OCI-LY1 (cell line): ENCODE measurements around the gene ACAN.

Source experiments
- H2AFZ ChIP-seq: fragments of 200-600 bp; sonication (generic), shearing (Covaris generic); 2 replicates; pipeline ENCODE4 v1.6.0; 2014; ENCODE audit warnings: antibody characterized with exemption, mild to moderate bottlenecking, low read length
- H3F3A ChIP-seq: fragments of 200-600 bp; sonication (generic), shearing (Covaris generic); 2 replicates; pipeline ENCODE4 v1.6.0; 2014; ENCODE audit warnings: mild to moderate bottlenecking, antibody characterized with exemption, low read length, moderate library complexity; ENCODE audit not compliant: insufficient read depth
- H3K27ac ChIP-seq: fragments of 200-600 bp; sonication (generic); 2 replicates; pipeline ENCODE4 v1.5.1; 2014; ENCODE audit warnings: low read length, mixed run types, mild to moderate bottlenecking, low read depth; ENCODE audit not compliant: poor library complexity, severe bottlenecking
- H3K27me3 ChIP-seq: fragments of 200-600 bp; sonication (generic); 2 replicates; pipeline ENCODE4 v1.6.0; 2014; ENCODE audit warnings: antibody characterized with exemption, mild to moderate bottlenecking, low read length, moderate library complexity; ENCODE audit not compliant: insufficient read depth
- H3K36me3 ChIP-seq: fragments of 200-600 bp; sonication (generic); 2 replicates; pipeline ENCODE4 v1.6.1; 2014; ENCODE audit warnings: mild to moderate bottlenecking, antibody characterized with exemption, low read length, moderate library complexity, mixed read lengths; ENCODE audit not compliant: insufficient read depth
- H3K4me1 ChIP-seq: fragments of 200-600 bp; sonication (generic); 2 replicates; pipeline ENCODE4 v1.5.1; 2014; ENCODE audit warnings: mild to moderate bottlenecking, low read length, moderate library complexity; ENCODE audit not compliant: insufficient read depth, severe bottlenecking
- H3K4me2 ChIP-seq: fragments of 200-600 bp; sonication (generic), shearing (Covaris generic); 2 replicates; pipeline ENCODE4 v1.6.1; 2014; ENCODE audit warnings: low read length
- H3K4me3 ChIP-seq: fragments of 200-600 bp; sonication (generic); 2 replicates; pipeline ENCODE4 v1.5.1; 2014; ENCODE audit warnings: low read length, low read depth, mild to moderate bottlenecking, mixed read lengths; ENCODE audit not compliant: poor library complexity, severe bottlenecking
- H3K79me2 ChIP-seq: fragments of 200-600 bp; shearing (Covaris generic); 2 replicates; pipeline ENCODE4 v1.6.1; 2016; ENCODE audit warnings: mixed run types, low read length, mixed read lengths; ENCODE audit not compliant: insufficient read depth
- H3K9ac ChIP-seq: fragments of 200-600 bp; sonication (generic), shearing (Covaris generic); 2 replicates; pipeline ENCODE4 v1.6.1; 2014; ENCODE audit warnings: mild to moderate bottlenecking, low read length, mixed read lengths
- H3K9me2 ChIP-seq: fragments of 200-600 bp; sonication (generic), shearing (Covaris generic); 2 replicates; pipeline ENCODE4 v1.6.1; 2014; ENCODE audit warnings: low read depth, mild to moderate bottlenecking, low read length, mixed read lengths
- H3K9me3 ChIP-seq: fragments of 200-600 bp; shearing (Covaris generic); 2 replicates; pipeline ENCODE4 v1.6.1; 2014; ENCODE audit warnings: low read length, mixed read lengths
- H4K20me1 ChIP-seq: fragments of 200-600 bp; sonication (generic), shearing (Covaris generic); 2 replicates; pipeline ENCODE4 v1.6.0; 2016; ENCODE audit warnings: mild to moderate bottlenecking, low read length; ENCODE audit not compliant: insufficient read depth
- EZH2 ChIP-seq: fragments of 200-600 bp; sonication (generic), shearing (Covaris generic); IDR thresholded peaks from 2 replicates; pipeline ENCODE4 v1.8.0; 2017; ENCODE audit warnings: borderline replicate concordance, mixed run types, mild to moderate bottlenecking, antibody characterized with exemption, low read length, moderate library complexity, mixed read lengths
- TF ChIP-seq, protein P1 (sequence below): fragments of 200-600 bp; sonication (generic), shearing (Covaris generic); IDR thresholded peaks from 2 replicates; pipeline ENCODE4 v1.5.1; 2017; ENCODE audit warnings: mild to moderate bottlenecking, antibody characterized with exemption, low read length, moderate library complexity, mixed read lengths

Gene ACAN

DNA sequence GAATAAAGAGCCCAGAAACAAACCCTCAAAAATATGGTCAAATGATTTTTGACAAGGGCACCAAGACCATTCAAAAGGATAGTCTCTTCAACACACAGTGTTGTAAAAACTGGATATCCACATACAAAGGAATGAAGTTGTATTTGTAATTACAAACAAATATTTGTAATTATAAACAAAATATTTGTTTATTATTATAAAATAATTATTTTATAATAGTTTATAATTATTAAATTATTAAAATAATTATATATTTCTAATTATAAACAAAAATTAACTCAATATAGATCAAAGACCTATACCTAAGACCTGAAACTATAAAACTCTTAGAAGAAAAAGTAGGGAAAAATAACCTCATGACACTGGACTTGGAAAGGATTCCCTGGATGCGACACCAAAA lies 23.3 kb upstream of the ACAN start:
- H3K4me2 ChIP-seq, result no peak overlapping the region
- H3K4me3 ChIP-seq, result no peak overlapping the region
- no peak for TF ChIP-seq EZH2
- TF ChIP-seq, protein P1, sequence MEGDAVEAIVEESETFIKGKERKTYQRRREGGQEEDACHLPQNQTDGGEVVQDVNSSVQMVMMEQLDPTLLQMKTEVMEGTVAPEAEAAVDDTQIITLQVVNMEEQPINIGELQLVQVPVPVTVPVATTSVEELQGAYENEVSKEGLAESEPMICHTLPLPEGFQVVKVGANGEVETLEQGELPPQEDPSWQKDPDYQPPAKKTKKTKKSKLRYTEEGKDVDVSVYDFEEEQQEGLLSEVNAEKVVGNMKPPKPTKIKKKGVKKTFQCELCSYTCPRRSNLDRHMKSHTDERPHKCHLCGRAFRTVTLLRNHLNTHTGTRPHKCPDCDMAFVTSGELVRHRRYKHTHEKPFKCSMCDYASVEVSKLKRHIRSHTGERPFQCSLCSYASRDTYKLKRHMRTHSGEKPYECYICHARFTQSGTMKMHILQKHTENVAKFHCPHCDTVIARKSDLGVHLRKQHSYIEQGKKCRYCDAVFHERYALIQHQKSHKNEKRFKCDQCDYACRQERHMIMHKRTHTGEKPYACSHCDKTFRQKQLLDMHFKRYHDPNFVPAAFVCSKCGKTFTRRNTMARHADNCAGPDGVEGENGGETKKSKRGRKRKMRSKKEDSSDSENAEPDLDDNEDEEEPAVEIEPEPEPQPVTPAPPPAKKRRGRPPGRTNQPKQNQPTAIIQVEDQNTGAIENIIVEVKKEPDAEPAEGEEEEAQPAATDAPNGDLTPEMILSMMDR, result no peak

DNA sequence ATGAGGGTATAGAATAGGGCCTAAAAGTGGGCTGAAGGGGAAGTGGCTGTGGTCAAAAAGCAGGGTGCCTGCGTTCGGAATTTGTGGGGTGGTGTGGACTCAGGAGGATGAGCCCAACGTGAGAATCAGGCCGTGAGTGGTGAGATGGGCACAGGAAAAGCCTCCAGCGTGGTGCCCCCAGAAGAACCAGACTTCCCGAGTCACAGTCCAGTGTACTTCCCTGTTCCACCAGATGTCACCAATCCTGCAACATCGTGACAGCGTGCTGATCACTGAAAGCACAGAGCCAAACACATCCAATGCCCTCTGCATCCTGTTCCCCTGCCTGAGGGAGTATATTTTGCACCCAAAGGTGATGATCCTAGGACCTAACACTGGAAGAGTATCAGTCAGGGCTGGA lies 20.8 kb upstream of the ACAN start:
- no peaks in the 10 kb centered on the region for H3K36me3 ChIP-seq
- no peaks in the 10 kb centered on the region for H3K79me2 ChIP-seq
- no peak overlapping the region for H3K4me2 ChIP-seq
- no peak overlapping the region for H3K4me3 ChIP-seq
- TF ChIP-seq, protein P1, result no peak
- no peak for TF ChIP-seq EZH2
- no peaks in the 10 kb centered on the region for H3K9me2 ChIP-seq
- no peaks in the 10 kb centered on the region for H3F3A ChIP-seq
- H3K4me1 ChIP-seq, result no peaks in the 10 kb centered on the region
- H2AFZ ChIP-seq, result no peak overlapping the region
- no peak overlapping the region for H3K9ac ChIP-seq
- no peaks in the 10 kb centered on the region for H3K9me3 ChIP-seq
- no peak overlapping the region for H3K27ac ChIP-seq
- H4K20me1 ChIP-seq, result no peaks in the 10 kb centered on the region
- no peaks in the 10 kb centered on the region for H3K27me3 ChIP-seq

More for the DNA sequence above, 23.3 kb upstream of the ACAN start:
- no peaks in the 10 kb centered on the region for H3K9me2 ChIP-seq
- H3K27me3 ChIP-seq, result peaks cover 4% of the 10 kb centered on the region; the same call in 1 of the 2 replicates
- no peak overlapping the region for H3K9ac ChIP-seq
- no peak overlapping the region for H3K27ac ChIP-seq
- H3K4me1 ChIP-seq, result no peaks in the 10 kb centered on the region
- H3K36me3 ChIP-seq, result no peaks in the 10 kb centered on the region
- H3K79me2 ChIP-seq, result no peaks in the 10 kb centered on the region
- no peaks in the 10 kb centered on the region for H3F3A ChIP-seq
- peaks cover 3% of the 10 kb centered on the region; the same call in 1 of the 2 replicates for H3K9me3 ChIP-seq
- no peaks in the 10 kb centered on the region for H4K20me1 ChIP-seq
- no peak overlapping the region for H2AFZ ChIP-seq

DNA sequence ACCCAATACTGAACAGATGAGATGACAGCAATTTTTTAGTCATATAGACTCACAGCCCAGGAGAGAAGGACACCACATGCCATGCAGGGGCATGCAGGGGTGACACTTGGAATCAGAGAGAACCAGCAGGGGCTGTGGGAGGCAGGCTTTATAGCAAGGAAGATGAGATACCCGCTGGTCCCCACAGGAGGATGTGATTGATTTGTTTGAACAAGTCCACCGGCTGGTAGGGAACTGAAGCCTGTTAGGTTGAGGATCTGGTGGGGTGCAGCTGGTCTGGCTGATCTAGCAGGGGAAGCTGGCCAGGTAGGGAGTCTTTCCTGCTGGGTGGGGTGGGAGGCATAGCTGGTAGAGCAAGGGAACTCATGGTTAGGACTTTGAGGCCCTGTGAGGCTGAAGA lies 18.0 kb upstream of the ACAN start:
- H3K4me2 ChIP-seq, result no peak overlapping the region
- H3K9me3 ChIP-seq, result no peaks in the 10 kb centered on the region
- no peaks in the 10 kb centered on the region for H3K27me3 ChIP-seq
- no peaks in the 10 kb centered on the region for H3K79me2 ChIP-seq
- H3K27ac ChIP-seq, result no peak overlapping the region
- TF ChIP-seq, protein P1, result no peak
- TF ChIP-seq EZH2, result no peak
- no peaks in the 10 kb centered on the region for H3K4me1 ChIP-seq
- no peak overlapping the region for H3K4me3 ChIP-seq
- H2AFZ ChIP-seq, result no peak overlapping the region
- H3K9me2 ChIP-seq, result no peaks in the 10 kb centered on the region
- H3K9ac ChIP-seq, result no peak overlapping the region
- no peaks in the 10 kb centered on the region for H3K36me3 ChIP-seq
- H3F3A ChIP-seq, result no peaks in the 10 kb centered on the region
- no peaks in the 10 kb centered on the region for H4K20me1 ChIP-seq
